HCT116 (cell line): Measurements from ENCODE around the gene SDK2. TPM values are rescaled to one million over a fixed set of nuclear protein-coding genes. Genes with fewer than 3 reads are reported as not detected.

Experiments used
- ATAC-seq: fragments of 200-7000 bp; cut with Tn5 transposase; 2 replicates; pipeline ENCODE4 v1.9.1; 2020; ENCODE audit warnings: mild to moderate bottlenecking, moderate library complexity
- BruUV-seq: library from RNA; stranded (reverse); fragments of 400-500 nt; replicated peaks from 2 replicates; lab custom pipeline; 2021; lab: Mats Ljungman, UMichigan
- CTCF ChIA-PET: fragments of 300-600 bp; sonication (Branson Sonifier 250); formaldehyde crosslinking; loops from one replicate; lab custom pipeline; 2021; ENCODE audit warnings: antibody characterized with exemption; lab: Charles Lee
- POLR2A ChIA-PET: fragments of 300-600, 350-600 bp; sonication (Branson Sonifier 250); formaldehyde crosslinking; loops from one replicate; lab custom pipeline; 2021; ENCODE audit warnings: antibody characterized with exemption; lab: Charles Lee
- RAD21 ChIA-PET, 2 experiments: fragments of 300-600 bp; sonication (Branson Sonifier 250); formaldehyde crosslinking; loops; one replicate each; lab custom pipeline; 2023; ENCODE audit warnings: low total read pairs in 2 of 2; ENCODE audit not compliant: uncharacterized antibody in 2 of 2, unreplicated experiment in 2 of 2, low non-redundant PET in 1 of 2; lab: Charles Lee
- DNase-seq: peaks from one replicate; pipeline ENCODE4 v3.0.0-alpha.2; 2010; ENCODE audit warnings: low read depth, low spot score
- H2AFZ ChIP-seq: fragments of 200-600 bp; shearing (Covaris generic), sonication (generic); 2 replicates; pipeline ENCODE4 v1.6.1; 2017; ENCODE audit warnings: low read depth, mixed run types, mixed read lengths, antibody characterized with exemption, low read length; ENCODE audit not compliant: poor library complexity, severe bottlenecking
- H3K27ac ChIP-seq: 2 replicates; pipeline ENCODE4 v1.5.1; 2012; ENCODE audit warnings: low read depth, low read length
- H3K27me3 ChIP-seq: fragments of 200-600 bp; sonication (generic); 2 replicates; pipeline ENCODE4 v1.6.1; 2016; ENCODE audit warnings: mixed run types, low read length, mixed read lengths; ENCODE audit not compliant: insufficient read depth
- H3K36me3 ChIP-seq, 2 experiments: fragments of 200-500 bp in 1 of 2; fragments of 200-600 bp in 1 of 2; sonication (Bioruptor generic) in 1 of 2; sonication (generic) in 1 of 2; 2 replicates each; pipeline versions ENCODE4 v1.5.1 to v1.6.1; 2014 to 2016; ENCODE audit warnings: low read length in 2 of 2, inconsistent platforms in 1 of 2, mixed read lengths in 1 of 2, mixed run types in 1 of 2; ENCODE audit not compliant: insufficient read depth in 2 of 2, control insufficient read depth in 1 of 2
- H3K4me1 ChIP-seq, 2 experiments: fragments of 200-600 bp in 1 of 2; sonication (generic) in 1 of 2; 2 replicates each; pipeline versions ENCODE4 v1.5.1 to v1.6.1; 2012 to 2017; ENCODE audit warnings: low read length in 2 of 2, inconsistent platforms in 1 of 2, mild to moderate bottlenecking in 1 of 2, mixed read lengths in 1 of 2, mixed run types in 1 of 2, moderate library complexity in 1 of 2; ENCODE audit not compliant: insufficient read depth in 2 of 2, control insufficient read depth in 1 of 2
- H3K4me2 ChIP-seq: fragments of 200-600 bp; sonication (generic); 2 replicates; pipeline ENCODE4 v1.6.1; 2017; ENCODE audit warnings: mixed run types, low read length, mixed read lengths
- H3K4me3 ChIP-seq, 2 experiments: fragments of 200-600 bp in 1 of 2; sonication (generic) in 1 of 2; replicated peaks in 1 of 2; 2 replicates each; pipeline ENCODE4 v1.5.1; 2011 to 2016; ENCODE audit warnings: low read length in 2 of 2, control low read depth in 1 of 2, low read depth in 1 of 2, mild to moderate bottlenecking in 1 of 2, mixed read lengths in 1 of 2, mixed run types in 1 of 2
- H3K79me2 ChIP-seq: fragments of 200-600 bp; sonication (generic); 2 replicates; pipeline ENCODE4 v1.6.1; 2017; ENCODE audit warnings: mild to moderate bottlenecking, mixed run types, low read length, moderate library complexity, mixed read lengths; ENCODE audit not compliant: insufficient read depth
- H3K9ac ChIP-seq: fragments of 200-600 bp; sonication (generic); 2 replicates; pipeline ENCODE4 v1.6.1; 2016; ENCODE audit warnings: low read length, mixed read lengths
- H3K9me2 ChIP-seq: fragments of 200-600 bp; sonication (generic), shearing (Covaris generic); 2 replicates; pipeline ENCODE4 v1.6.1; 2017; ENCODE audit warnings: mixed run types, mild to moderate bottlenecking, moderate library complexity; ENCODE audit not compliant: insufficient read depth
- H3K9me3 ChIP-seq, 2 experiments: fragments of 200-500 bp in 1 of 2; fragments of 200-600 bp in 1 of 2; sonication (Bioruptor generic) in 1 of 2; sonication (generic) in 1 of 2; 2 replicates each; pipeline ENCODE4 v1.6.1; 2014 to 2017; ENCODE audit warnings: low read length in 2 of 2, mixed read lengths in 2 of 2, inconsistent platforms in 1 of 2, low read depth in 1 of 2, mild to moderate bottlenecking in 1 of 2, mixed run types in 1 of 2, moderate library complexity in 1 of 2; ENCODE audit not compliant: control insufficient read depth in 1 of 2, insufficient read depth in 1 of 2
- H4K20me1 ChIP-seq: fragments of 200-600 bp; sonication (generic), shearing (Covaris generic); 2 replicates; pipeline ENCODE4 v1.6.1; 2017; ENCODE audit warnings: mixed run types, mild to moderate bottlenecking, moderate library complexity; ENCODE audit not compliant: insufficient read depth
- ATF3 ChIP-seq: IDR thresholded peaks from 2 replicates; pipeline ENCODE4 v1.6.1; 2012
- CEBPB ChIP-seq: IDR thresholded peaks from 2 replicates; pipeline ENCODE4 v1.6.1; 2012; ENCODE audit warnings: low read depth
- CTCF ChIP-seq, 3 experiments: fragments of 200-600 bp in 1 of 3; sonication (generic) in 1 of 3; IDR thresholded peaks in 2 of 3; conservative IDR thresholded peaks in 1 of 3; 2 replicates each; pipeline ENCODE4 v1.5.1; 2012 to 2017; ENCODE audit warnings: low read depth in 2 of 3, low read length in 2 of 3, antibody characterized with exemption in 1 of 3, borderline replicate concordance in 1 of 3, control low read depth in 1 of 3, mild to moderate bottlenecking in 1 of 3, mixed read lengths in 1 of 3, mixed run types in 1 of 3, moderate library complexity in 1 of 3; ENCODE audit not compliant: insufficient read depth in 1 of 3
- MAX ChIP-seq: IDR thresholded peaks from 2 replicates; pipeline ENCODE4 v1.6.1; 2012
- POLR2A ChIP-seq: IDR thresholded peaks from 2 replicates; pipeline ENCODE4 v1.7.0; 2011; ENCODE audit warnings: borderline replicate concordance; ENCODE audit not compliant: insufficient read depth, insufficient read length; ENCODE audit errors: extremely low read depth
- RAD21 ChIP-seq: IDR thresholded peaks from 2 replicates; pipeline ENCODE4 v1.6.1; 2012; ENCODE audit warnings: low read depth, mild to moderate bottlenecking
- REST ChIP-seq: IDR thresholded peaks from 2 replicates; pipeline ENCODE4 v1.6.1; 2012; ENCODE audit warnings: low read depth
- SRF ChIP-seq: IDR thresholded peaks from 2 replicates; pipeline ENCODE4 v1.6.1; 2012; ENCODE audit warnings: low read depth
- TCF7L2 ChIP-seq: IDR thresholded peaks from 2 replicates; pipeline ENCODE4 v1.7.0; 2011; ENCODE audit warnings: borderline replicate concordance, inconsistent platforms; ENCODE audit not compliant: insufficient read depth, insufficient read length; ENCODE audit errors: extremely low read depth
- ZBTB33 ChIP-seq: IDR thresholded peaks from 2 replicates; pipeline ENCODE4 v1.6.1; 2011; ENCODE audit warnings: mild to moderate bottlenecking, low read length, moderate library complexity; ENCODE audit not compliant: insufficient replicate concordance; ENCODE audit errors: extremely low read depth
- ZFX ChIP-seq: fragments of 450-650 bp; IDR thresholded peaks from 2 replicates; pipeline ENCODE4 v1.6.1; 2017
- ZNF274 ChIP-seq: fragments of 200-500 bp; sonication (Bioruptor generic); IDR thresholded peaks from 2 replicates; pipeline ENCODE4 v1.6.1; 2014; ENCODE audit warnings: mild to moderate bottlenecking, low read depth, low read length, inconsistent platforms
- intact Hi-C: fragments of 100-400 bp; cut with micrococcal nuclease; formaldehyde crosslinking; loops from 2 replicates; pipeline ENCODE4 v1.10.0; 2022
- total RNA-seq: library from RNA; stranded (reverse); gene quantifications from one replicate; pipeline ENCODE4 v1.2.1, GENCODE V29; 2021; ENCODE audit not compliant: unreplicated experiment

SDK2 gene
- total RNA-seq, 1 experiment from 2014 or later, result 0.10 TPM

GRCh38 chr17:73650617-73651200 is 6.5 kb upstream of the SDK2 start:
- POLR2A ChIA-PET, result no interaction called here
- no peak for ATAC-seq
- H3K36me3 ChIP-seq, result no peaks in the 10 kb centered on the region

More at GRCh38 chr17:73650617-73651200, 6.5 kb upstream of the SDK2 start:
- H3K9ac ChIP-seq, result no peak overlapping the region
- intact Hi-C loops, result loop anchor here (2.0 kb wide), 1 partner anchor 348 kb away; no protein-coding TSS in a partner anchor
- H4K20me1 ChIP-seq, result no peaks in the 10 kb centered on the region
- no peaks in the 10 kb centered on the region for H3K9me2 ChIP-seq
- H3K79me2 ChIP-seq, result no peaks in the 10 kb centered on the region
- H3K27me3 ChIP-seq, result peaks cover 24% of the 10 kb centered on the region
- no peak overlapping the region for H3K4me2 ChIP-seq
- CTCF ChIA-PET, result interaction anchor here (1.0 to 1.3 kb wide), 3 partner anchors 9 to 307 kb away, joined by 3 to 4 read pairs (median 4); no protein-coding TSS in a partner anchor
- H2AFZ ChIP-seq, result no peak overlapping the region
- peaks cover 12 to 15% of the 10 kb centered on the region in 2 experiments; a peak in 2 of 4 replicates for H3K9me3 ChIP-seq
- no TSS peak for BruUV-seq
- TF ChIP-seq ZBTB33 (no peak), ZFX (no peak), ATF3 (no peak), CTCF (IDR thresholded peaks at IDR 0.05 in 2 of 3, conservative IDR thresholded peaks at IDR 0.05 in 1 of 3; ENCODE audit: borderline replicate concordance in 1 of 3, insufficient read depth in 1 of 3, low read depth in 2 of 3, low read length in 2 of 3) (no peak), TCF7L2 (no peak), CEBPB (no peak), MAX (no peak), ZNF274 (no peak), REST (no peak), POLR2A (no peak), RAD21 (no peak), SRF (no peak)
- no peaks in the 10 kb centered on the region for H3K4me1 ChIP-seq
- RAD21 ChIA-PET, result no interaction called here
- no peak overlapping the region for H3K4me3 ChIP-seq
- DNase-seq, result no peak
- H3K27ac ChIP-seq, result no peak overlapping the region
